KBM-7 (cell line): ENCODE data around the gene PREB.

ENCODE experiments used
- DNase-seq: peaks from one replicate; pipeline ENCODE4 v3.0.0-alpha.2; 2015
- in situ Hi-C: fragments of 300-500 bp; cut with MboI; formaldehyde crosslinking; loops from 2 replicates; pipeline ENCODE4 v1.14.3; 2020; ENCODE audit warnings: low sequenced_read_pairs, low pct_unique_long_range_greater_than_20kb, mixed read lengths

Gene PREB

DNA sequence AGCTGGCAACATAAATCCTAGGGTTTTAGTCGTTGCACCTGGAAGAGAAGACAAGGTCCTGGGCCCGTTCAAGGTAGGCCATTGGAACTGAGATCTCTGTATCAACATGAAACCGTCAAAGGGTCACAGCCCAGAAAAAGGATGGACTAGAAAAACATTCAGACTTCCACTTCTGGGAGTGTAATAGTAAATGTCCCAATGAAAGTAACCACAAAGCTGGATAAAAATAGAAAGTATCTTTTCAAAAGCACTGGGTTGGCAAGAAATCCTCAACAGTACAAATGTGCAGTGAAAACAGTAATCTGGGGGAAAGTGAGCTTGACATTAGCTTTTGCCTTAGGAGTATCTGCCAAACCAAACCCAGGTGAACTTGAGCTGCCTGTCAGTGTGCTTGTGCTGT, 28.5 kb downstream of the PREB start:
- DNase-seq = no peak
- in situ Hi-C loops = no loop called here

DNA sequence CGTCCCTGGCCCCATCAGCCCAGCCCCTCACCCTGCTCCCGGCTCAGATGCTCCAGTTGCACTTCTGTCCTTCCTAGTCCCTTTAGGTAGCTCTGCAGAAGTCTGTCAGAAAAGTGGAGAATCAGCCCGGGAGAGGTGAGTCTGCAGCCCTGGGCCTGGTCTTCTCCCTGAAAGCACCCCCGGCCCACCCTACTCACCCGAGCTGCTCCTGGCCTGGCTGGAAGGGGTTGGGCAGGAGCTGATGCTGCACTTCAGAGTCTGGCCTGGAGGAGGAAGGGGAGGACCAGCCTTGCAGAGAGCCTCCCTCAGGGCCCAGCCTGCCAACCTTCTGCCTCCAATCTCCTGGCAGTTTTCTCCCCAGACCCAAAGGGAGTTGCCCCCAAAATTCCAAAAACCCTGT, 32.1 kb downstream of the PREB start:
- DNase-seq = no peak
- in situ Hi-C loops = no loop called here

- no peak for DNase-seq
- in situ Hi-C loops = no loop called here
These were observed 34.4 kb downstream of the PREB start for GRCh38 chr2:27100036-27100435.

DNA sequence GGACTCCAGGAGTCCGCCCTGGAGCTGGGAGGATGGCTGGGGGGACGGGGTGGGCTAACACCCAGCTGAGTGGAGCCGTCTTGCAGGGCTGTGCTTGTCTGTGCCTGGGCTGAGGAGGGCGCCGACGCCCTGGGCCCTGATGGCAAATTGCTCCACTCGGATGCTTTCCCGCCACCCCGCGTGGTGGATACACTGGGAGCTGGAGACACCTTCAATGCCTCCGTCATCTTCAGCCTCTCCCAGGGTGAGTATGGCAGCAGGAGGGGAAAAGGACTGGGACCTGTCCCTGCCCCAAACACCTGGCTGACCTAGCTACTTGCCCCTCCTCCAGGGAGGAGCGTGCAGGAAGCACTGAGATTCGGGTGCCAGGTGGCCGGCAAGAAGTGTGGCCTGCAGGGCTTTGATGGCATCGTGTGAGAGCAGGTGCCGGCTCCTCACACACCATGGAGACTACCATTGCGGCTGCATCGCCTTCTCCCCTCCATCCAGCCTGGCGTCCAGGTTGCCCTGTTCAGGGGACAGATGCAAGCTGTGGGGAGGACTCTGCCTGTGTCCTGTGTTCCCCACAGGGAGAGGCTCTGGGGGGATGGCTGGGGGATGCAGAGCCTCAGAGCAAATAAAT, 35.0 kb downstream of the PREB start:
- no peak for DNase-seq
- in situ Hi-C loops = no loop called here

DNA sequence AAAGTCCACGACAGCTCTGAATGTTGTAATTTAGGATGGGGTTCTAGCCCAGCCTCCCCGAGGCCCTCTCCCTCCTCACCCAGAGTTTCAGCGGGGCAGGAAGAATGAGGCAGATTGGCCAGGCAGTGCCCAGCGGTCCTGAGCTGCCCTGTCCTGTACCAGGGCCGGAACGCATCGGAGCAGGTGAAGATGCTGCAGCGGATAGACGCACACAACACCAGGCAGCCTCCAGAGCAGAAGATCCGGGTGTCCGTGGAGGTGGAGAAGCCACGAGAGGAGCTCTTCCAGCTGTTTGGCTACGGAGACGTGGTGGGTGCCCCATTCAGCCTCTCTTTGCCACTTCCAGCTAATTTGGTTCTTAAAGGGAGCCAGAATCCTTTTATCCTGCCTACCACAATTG, 37.1 kb downstream of the PREB start:
- in situ Hi-C loops = no loop called here

DNA sequence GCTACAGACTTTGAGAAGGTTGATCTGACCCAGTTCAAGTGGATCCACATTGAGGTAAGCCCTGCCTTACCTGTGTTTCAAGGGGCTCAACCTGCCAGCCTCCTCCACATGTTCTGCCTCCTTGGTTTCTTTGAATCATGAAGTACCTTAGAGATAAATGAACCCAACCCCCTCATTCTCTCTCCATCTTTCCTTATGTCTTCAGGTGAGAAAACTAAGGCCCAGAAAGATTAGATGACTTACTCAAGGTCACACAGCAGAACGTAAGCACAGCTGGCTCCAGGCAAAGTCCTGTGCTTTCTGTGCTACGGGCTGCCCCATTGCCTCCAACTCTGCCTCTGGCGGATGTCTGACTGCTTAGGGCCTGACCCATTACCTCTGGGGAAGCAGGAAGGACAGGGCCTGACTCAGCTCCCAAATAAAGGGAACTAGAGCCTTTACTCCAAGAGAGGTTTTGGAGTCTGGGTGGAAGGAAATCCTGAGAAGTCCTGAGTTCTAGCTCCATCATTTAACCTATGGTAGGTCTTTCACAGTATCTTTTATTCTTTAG, 37.6 kb downstream of the PREB start:
- in situ Hi-C loops = no loop called here
- no peak for DNase-seq

More for the DNA sequence above, 37.1 kb downstream of the PREB start:
- no peak for DNase-seq

DNA sequence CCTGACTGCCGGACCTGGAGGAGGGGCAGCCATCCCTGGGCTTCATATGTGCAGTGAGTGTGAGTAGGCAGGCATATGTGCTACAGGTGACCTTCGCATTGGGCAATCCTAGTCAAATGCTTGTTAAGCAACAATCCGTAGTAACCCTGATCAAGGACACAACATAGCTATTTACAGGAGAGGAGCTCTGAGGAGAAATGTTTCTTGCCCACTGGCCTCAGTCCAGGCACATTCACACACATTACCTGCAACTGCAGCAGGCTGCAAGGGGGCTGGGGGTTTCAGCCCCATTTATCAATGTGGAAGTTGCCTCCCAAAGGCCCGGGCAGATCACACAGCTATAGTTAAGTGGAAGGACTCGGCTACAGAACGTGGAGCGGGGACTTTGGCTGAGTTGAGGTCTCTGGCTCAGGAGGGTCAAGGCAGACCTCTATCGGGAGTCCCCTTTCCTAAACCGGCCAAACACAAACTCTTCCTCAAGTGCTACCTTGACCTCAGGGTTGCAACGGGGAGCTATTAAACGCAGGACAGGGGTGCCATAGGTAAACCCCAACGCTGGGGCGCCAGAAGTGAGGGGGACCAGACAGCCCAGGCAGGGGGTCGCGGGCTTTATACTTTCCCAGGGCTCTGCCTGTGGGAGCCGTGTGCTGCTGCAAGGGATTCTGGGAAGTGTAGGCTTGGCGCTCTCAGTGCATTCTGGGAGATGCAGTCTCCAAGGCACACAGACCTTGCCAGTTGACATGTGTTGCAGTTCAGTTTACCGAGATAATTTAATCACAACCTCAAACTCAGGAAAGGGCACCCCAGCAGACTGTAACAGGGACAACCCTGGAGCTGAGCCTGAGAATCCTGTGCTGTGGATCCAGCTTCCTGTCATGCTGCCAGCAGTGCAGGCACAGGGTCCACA, 38.4 kb downstream of the PREB start:
- peak; percentile 50 for DNase-seq
- in situ Hi-C loops = no loop called here

DNA sequence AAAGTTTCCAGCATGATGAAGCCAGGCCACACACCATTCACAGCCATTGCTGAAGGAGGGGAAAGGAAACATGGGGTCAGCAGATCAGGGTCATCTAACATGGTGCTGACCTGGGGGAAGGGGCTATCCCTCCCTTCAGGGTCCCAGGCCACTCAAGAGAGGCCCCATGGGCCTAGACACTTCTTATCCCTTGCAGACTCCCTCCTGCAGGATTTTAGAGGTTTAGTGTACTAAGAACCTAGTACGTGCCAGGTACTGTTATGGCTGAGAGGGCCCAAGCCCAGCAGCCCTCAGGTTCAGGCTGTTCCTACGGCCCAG, 39.0 kb downstream of the PREB start:
- in situ Hi-C loops = no loop called here
- no peak for DNase-seq

- DNase-seq = no peak
- in situ Hi-C loops = no loop called here
These were observed 40.0 kb downstream of the PREB start for GRCh38 chr2:27094353-27094984.

- no peak for DNase-seq
- in situ Hi-C loops = no loop called here
These were observed 40.7 kb downstream of the PREB start for GRCh38 chr2:27093430-27094352.

GRCh38 chr2:27092696-27093429, 41.6 kb downstream of the PREB start:
- no peak for DNase-seq
- in situ Hi-C loops = no loop called here

DNA sequence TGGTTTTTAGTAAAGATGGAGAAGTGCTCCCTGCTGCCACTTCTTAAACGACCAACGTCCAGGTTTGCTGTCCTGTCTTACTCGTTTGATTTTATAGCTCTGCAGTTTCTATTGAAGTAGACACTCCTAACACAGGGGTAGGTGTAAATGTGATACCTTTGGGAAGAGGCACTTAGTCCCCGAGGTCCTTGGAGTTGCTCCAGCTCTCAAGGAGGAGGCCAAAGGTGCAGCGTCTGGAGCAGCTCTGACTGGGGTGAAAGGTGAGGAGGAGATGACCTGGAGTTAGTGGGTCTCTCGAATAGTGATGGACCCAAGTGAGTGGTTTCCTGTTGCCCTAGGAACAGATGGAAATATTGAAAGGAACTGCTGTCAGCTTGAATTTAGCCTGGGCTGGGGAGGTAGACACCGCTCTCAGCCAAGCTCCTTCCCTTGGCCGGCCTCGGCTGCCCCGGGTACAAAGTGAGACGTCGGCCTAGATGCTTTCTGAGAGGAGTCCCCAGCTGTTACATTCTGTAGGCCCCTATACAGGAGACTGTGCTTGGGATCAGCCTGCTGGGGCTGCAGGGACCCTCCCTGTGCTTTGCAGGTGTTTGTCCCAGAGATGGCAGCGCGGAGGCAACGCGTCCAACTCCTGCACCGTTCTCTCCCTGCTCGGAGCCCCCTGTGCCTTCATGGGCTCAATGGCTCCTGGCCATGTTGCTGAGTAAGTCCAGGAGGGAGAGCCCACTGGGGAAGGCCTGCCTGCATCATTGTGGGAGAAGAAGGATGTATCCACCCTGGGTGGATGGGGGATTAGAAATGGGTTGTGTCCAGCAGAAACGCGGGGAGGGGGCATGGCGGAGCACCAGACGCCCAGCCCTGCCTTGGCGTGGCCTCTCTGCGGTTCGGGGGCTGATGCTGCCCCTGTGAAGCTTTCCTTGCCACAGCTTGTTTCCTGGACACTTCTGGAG, 42.4 kb downstream of the PREB start:
- in situ Hi-C loops = no loop called here
- DNase-seq = no peak

- DNase-seq = no peak
These were observed 45.1 kb downstream of the PREB start for GRCh38 chr2:27089111-27089954.

GRCh38 chr2:27088634-27089033, 45.8 kb downstream of the PREB start:
- in situ Hi-C loops = no loop called here
- DNase-seq = no peak

More at GRCh38 chr2:27089111-27089954, 45.1 kb downstream of the PREB start:
- in situ Hi-C loops = no loop called here

- no peak for DNase-seq
- in situ Hi-C loops = no loop called here
These were observed 46.5 kb downstream of the PREB start for GRCh38 chr2:27087823-27088410.
